GM11168 (cell line): ENCODE data around the gene NUP214.
"Not testable (repeated sequence)": the region's sequence is repeated elsewhere in the genome, so short reads cannot be mapped to it uniquely, and the experiment has no call there.

Experiments
- in situ Hi-C: fragments of 300-500 bp; cut with MboI; formaldehyde crosslinking; loops from one replicate; pipeline ENCODE4 v1.12.0; 2022; ENCODE audit warnings: low sequenced_read_pairs; ENCODE audit not compliant: unreplicated experiment

NUP214 gene

DNA sequence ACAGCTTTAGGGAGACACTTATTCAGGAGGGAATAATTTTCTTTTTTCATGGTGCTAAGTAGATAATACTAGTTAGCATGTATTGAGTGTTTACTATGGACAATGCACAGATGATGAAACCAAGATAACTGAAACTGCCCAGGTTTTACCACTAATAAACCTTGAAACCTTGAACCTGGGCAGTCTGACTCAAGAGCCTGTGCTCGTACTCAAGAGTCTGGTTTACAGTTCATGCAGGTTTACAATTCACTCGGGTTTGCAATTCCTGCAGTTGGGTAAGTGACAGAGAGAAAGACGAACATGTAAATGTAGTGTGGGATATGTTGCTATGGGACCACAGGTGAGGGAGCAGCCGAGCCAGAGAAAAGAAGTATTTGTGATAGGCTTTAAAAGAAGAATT, 28.2 kb downstream of the NUP214 start:
- in situ Hi-C loops: no loop called here

DNA sequence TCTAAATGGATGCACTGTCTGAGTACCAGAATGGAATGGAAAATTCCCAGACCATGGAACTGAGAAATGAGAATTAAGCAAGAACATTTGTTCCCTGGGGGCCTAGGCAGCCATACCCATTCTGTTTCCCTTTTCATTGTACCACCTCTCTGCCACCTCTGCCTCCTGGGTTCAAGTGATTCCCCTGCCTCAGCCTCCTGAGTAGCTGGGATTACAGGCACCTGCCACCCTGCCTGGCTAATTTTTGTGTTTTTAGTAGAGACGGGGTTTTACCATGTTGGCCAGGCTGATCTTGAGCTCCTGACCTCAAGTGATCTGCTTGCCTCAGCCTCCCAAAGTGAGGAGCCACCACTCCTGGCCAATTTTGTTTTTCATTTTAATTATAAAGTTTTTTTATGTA, 33.3 kb downstream of the NUP214 start:
- in situ Hi-C loops: not testable (repeated sequence)

DNA sequence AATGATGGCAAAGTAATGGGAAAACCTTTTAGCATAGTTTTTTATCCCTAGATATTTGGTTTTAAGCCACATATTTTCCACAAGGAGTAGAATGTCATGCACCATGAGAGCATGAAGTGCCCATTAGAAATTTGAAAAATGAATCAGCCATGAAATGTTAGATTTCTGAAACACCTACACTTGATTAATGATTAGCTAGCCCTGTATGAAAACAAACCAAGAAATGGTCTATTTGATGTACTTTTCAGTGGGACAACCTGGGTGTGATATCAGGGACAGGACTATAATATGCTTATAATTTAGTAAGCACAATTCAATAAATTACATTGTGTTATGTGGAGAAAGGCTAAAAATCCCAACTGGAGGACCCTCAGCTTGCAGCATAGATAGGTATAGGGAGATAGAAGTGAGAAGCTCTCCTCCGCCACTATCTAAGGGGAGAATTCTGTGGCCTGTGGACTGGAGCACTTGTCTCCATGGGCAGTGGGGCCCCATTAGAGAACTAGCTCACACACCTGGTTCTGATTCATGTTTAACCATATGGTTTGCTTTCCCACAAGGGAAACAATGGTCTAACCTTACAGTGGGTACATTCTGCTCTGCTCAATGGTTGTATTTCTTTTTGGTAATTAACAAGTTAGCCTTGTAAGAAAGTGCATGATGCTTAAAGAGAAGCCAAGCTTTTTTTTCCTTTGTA, 35.2 kb downstream of the NUP214 start:
- in situ Hi-C loops: no loop called here

DNA sequence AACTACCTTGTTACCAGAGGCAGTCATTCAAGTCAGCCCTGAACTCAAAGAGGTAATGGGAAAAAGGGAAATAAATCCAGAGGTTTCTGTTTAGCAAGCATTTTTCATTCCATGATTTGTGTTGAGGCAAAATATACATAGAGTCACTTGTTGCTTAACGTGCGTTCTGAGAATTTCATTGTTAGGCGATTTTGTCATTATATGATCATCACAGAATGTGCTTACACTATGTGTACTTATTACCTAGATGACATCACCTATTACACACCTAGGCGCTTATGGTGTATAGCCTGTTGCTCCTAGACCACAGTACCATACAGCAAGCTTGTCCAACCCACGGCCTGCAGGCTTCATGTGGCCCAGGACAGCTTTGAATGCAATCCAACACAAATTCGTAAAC, 36.2 kb downstream of the NUP214 start:
- in situ Hi-C loops: no loop called here

DNA sequence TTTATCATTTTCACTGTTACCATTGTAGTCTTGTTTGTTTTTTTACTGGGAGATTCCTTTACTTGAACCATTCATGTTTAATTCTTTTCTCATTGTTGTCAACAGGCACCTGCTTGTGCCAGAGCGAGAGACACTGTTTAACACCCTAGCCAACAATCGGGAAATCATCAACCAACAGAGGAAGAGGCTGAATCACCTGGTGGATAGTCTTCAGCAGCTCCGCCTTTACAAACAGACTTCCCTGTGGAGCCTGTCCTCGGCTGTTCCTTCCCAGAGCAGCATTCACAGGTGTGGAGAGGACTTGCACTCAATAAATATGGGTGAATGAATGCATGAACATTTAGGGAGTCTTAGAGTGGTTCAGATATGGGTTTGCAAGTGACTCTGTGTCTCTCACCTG, 37.5 kb downstream of the NUP214 start:
- in situ Hi-C loops: no loop called here

DNA sequence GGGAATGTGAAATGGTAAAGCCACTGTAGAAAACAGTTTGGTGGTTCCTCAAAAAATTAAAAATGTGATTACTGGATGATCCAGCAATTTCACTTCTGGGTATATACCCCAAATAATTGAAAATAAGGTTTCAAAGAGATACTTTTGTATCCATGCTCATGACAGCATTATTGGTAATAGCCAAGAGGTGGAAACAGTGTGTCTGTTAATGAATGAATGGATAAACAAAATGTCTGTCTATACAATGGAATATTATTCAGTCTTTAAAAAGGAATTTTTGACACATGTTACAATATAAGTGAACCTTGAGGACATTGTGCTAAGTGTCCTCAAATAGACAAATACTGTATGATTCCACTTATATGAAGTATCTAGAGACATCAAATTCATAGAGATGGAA, 40.1 kb downstream of the NUP214 start:
- in situ Hi-C loops: no loop called here

DNA sequence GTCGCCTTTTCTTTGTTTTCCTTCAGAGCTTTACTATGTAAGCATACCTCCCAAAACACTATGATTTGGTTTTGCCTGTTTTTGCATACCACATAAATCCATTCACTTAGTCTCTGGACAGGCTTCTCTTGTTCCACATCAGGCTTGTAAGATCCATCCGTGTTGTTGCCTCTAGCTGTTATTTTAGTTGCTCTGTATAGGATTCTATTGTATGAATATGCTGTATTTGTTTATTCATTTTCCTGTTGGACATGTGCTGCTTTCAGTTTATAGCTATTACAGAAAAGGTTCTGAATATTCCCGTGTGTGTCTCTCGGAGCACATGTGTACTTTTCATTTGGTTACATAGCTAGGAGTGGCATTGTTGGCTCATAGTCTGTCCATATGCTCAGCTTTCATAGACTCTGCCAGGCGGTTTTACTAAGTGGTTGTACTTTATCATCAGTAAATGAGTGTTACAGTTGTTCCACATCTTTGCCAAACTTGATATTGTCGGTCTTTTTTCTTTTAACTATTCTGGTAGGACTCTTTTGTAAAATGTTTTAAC, 41.8 kb downstream of the NUP214 start:
- in situ Hi-C loops: no loop called here

DNA sequence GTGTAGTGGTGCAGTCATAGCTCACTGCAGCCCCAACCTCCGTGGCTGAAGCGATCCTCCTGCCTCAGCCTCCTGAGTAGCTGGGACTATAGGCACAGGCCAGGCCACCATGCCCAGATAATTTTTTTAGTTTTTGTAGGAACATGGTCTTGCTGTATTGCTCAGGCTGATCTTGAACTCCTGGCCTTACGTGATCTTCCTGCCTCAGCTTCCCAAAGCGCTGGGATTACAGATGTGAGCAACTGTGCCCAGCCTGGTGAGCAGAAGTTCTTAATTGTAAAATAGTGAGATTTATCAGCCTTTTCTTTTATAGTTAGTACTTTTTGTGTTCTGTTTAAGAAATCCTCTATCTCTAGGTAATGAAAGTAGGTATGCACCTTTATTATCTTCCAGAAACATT, 42.5 kb downstream of the NUP214 start:
- in situ Hi-C loops: no loop called here

DNA sequence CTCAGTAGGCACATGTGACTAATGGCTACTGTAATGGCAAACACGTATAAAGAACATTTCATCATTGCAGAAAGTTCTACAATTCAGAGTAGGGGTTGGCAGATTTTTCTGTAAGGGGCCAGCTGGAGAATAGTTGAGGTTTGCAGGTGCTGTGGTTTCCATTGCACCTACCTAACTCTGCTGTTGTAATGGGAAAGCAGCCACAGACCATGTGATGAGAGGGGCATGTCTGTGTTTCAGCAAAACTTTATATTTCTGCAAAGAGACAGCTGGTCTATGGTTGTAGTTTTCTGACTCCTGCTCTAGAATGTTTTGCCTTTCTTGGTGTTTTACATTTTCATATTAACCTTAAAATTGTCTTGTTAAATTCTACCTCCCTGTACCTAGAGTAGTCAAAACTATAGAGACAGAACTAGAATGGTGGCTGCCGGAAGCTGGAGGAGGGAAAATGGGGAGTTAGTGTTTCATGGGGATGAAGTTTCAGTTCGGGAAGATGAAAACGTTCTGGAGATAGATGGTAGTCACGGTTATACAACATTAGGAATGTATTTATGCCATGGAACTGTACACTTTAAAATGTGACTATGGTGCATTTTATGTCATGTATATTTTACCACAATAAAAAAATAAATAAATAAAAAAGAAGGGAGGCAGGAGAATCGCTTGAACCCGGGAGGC, 44.3 kb downstream of the NUP214 start:
- in situ Hi-C loops: no loop called here

DNA sequence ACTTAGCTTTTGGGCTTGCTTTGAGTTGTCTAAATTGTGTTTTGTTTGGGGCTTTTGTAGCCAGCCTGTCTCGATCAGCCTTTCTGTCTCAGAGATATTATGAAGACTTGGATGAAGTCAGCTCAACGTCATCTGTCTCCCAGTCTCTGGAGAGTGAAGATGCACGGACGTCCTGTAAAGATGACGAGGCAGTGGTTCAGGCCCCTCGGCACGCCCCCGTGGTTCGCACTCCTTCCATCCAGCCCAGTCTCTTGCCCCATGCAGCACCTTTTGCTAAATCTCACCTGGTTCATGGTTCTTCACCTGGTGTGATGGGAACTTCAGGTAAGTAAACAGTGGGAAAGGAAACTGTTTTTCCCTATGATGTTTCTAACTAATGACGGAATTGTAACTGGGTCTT, 48.6 kb downstream of the NUP214 start:
- in situ Hi-C loops: no loop called here

DNA sequence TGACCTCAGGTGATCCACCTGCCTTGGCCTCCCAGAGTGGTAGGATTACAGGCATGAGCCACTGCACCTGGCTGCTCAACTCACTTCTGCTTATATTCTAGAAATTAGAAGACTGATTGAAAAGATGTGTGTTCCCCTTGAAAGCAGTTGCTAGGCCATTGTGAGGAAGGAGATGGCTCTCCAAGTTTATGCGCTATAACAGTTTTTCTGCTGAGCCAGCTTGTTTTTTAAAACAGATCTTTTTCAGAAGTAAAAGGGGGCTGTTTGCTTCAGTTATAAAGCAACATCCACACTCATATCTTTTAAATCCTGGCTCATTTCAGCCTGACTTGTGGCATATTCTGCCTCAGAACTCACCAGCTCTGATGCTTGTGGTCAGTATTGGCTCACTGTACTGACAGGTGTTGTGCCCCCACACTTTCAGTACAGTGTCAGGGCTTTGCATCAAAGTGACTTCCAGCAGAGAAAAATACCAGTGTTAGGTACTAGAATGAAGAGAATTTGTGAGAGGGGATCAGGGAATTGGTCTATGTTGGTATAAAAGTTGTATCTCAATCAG, 49.4 kb downstream of the NUP214 start:
- in situ Hi-C loops: loop anchor here (5.0 kb wide), 1 partner anchor 163 kb away; no protein-coding TSS in a partner anchor

DNA sequence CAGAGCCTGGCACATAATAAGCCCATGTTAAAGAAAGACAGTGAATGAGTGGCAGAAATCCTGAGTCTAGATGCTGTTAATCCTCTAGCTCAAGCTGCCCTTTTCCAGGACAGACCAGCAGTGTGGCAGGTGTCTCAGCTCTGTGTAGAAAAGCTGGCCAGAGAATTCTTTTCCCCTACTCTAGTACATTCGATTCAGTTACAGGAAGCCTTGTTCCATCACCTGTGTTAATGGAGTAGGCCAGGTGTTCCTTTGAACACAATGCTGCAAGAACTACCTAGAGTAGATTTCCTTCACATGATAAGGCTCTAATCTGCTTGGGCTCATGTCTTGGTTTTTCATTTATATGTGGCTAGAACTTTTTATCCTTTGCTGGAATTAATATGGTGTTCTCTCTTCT, 52.5 kb downstream of the NUP214 start:
- in situ Hi-C loops: loop anchor here (5.0 kb wide), 1 partner anchor 159 kb away; no protein-coding TSS in a partner anchor

DNA sequence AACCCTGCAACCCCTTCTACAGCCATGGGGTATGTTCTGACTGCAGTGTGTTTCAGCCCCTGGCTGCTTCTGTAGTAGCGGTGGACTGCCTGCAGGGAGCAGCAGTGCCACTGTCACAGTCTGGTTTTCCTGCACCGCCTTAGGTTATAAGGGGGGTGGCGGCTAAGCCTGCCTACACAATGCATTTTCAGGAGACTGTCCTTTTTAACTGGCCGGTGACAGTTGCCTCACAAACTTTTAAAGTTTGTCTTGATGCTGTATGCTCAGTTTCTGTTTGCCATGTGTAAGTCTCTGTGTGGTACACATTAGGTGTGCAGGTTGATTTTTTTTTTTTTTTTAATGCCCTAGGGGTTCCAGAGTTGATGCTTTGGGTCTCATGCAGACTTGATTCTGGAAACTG, 53.0 kb downstream of the NUP214 start:
- in situ Hi-C loops: loop anchor here (5.0 kb wide), 1 partner anchor 159 kb away; no protein-coding TSS in a partner anchor

DNA sequence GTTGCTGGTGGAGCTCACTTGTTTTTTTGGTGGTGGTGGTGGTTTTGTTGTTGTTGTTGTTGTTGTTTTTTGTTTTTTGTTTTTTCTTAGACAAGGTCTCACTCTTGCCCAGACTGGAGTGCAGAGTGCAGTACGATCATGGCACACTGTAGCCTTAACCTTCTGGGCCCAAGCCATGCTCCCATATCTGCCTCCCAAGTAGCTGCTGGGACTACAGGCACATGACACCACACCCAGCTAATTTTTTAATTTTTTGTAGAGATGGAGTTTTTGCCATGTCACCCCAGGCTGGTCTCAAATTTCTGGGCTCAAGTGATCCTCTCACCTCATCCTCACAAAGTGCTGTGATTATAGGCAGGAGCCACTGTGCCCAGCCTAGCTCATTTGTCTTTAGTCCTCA, 53.5 kb downstream of the NUP214 start:
- in situ Hi-C loops: loop anchor here (5.0 kb wide), 1 partner anchor 158 kb away; no protein-coding TSS in a partner anchor

DNA sequence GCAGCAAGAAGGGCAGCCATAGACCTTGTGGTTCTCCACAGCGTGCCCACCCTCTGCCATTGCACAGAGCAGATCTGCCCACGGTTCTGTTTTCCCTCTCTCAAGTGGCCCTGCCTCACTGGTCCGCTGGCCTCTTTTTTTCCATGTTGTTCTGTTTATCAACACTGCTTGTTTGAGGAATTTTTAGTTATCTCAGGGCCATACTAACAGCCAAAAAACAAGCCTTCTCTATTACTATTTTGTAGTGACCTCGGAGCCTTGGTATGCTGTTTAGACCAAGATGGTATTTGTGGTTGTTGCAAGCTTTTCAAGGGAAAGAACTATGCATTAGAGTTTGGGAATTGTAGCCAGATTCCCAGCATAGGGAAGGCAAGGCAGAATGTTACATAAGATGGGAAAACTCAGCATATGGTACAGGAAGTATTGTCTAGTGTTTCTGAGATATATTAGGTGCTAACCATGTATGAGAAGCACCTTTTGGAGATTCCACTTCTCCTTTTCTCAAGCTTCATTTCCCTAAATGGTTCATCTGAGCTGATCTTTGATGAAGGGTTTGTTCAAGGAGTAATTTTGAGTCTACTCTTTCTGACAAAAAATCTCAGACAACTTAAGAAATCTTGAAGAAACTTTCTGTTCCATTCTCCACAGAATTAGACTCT, 54.3 kb downstream of the NUP214 start:
- in situ Hi-C loops: loop anchor here (5.0 kb wide), 1 partner anchor 158 kb away; no protein-coding TSS in a partner anchor

DNA sequence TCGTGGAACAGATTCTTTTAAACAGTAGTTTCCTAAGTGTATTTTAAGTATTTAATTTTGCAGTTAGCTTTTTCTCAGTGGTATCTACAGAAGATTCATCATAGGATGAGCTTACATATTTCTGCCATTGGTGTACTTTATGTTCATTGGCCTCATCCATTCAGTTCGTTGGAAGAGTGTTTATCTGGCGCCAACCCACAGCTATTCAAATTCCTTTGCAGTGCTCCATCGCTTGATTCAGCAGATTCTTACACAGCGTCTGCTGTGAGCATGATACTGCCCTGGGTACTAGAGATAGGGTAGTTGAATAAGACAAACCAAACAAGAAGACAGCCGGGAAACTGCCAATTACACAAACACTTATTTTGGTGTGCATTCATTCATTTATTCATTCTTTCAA, 55.1 kb downstream of the NUP214 start:
- in situ Hi-C loops: no loop called here

DNA sequence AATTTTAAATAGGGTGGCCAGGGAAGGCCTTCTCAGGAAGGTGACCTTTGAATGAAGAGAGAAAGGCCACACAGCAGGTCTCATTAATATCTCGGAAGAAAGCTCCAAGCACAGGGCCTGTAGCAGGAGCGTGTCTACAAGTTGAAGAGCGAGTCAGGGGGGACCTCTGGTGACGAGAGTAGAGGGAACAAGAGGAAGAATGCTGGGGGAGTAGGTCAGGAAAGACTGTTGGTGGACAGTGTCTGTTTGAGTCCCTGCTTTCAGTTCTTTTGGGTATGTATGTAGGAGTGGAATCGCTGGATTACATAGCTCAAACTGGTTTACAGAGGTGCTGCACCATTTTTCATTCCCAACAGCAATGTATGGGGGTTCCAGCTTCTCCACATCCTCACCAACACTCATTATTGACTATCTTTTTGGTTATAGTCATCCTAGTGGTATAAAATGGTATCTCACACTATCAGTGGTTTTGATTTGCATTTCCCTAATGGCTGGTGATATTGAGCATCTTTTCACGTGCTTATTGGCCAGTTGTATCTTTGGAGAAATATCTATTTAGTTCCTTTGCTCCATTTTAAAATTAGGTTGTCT, 55.8 kb downstream of the NUP214 start:
- in situ Hi-C loops: no loop called here

DNA sequence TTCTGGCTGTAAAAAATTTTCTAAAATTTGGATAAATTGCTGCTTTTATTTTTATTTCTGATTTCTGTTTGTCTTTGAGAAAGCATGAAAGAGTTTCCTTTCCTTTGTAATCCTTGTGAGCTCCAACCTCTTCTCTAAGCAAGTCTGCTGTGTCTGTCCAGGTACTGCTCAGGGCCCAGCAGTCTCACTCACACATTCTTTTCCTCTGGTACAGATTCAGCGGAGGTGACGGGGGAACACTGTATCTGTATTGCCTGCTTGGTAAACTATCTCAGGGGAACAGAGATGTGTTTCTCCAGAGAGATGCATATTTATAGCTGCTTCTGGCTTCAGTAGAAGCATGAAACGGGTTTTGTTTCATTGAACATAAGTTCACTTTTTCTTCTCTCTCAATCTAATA, 60.5 kb downstream of the NUP214 start:
- in situ Hi-C loops: no loop called here

DNA sequence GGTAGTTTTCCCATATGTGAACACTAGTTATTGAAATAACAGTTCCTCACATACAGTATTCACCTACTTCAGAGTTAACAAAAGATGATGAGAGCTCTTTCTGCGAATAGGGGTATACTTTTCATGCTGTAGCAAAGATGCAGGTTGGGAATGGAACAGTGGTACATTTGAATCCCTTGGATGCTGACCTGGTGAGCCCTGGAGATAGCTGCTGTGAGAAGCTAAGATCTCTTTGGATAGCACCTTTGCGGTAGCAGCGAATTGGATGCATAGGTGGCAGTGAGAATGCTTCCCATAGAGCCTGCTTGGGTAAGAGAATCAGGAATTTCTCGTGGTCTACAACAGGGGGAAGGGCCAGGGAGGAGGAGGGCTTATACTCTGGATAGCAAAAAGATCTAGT, 61.2 kb downstream of the NUP214 start:
- in situ Hi-C loops: no loop called here

DNA sequence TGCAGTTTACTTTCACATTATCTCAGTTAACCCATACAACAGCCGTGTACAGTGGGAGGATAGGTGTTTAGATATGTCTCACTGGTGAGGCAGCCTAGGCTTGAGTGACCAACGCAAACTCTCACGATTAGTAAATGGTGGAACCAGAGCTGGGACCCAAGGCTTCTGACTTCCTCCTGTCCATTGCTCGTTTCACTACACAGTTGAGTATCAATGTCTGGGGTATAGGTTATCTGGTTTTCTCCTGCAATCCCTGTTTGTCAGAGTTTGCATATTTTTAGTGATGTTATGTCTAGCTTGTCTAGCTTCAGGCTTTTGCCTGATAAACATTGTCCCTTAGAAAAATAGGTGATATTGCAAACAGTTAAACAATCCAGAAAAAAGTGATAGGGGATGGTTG, 62.6 kb downstream of the NUP214 start:
- in situ Hi-C loops: no loop called here
